Aorta (tissue), 5 donors: ENCODE data around the gene C1orf21. TPM values are rescaled to one million over a fixed set of nuclear protein-coding genes. Genes with fewer than 3 reads are reported as not detected.
A peak's percentile ranks its signal among the peaks of the same experiment; 100 is the strongest.
"Not testable (repeated sequence)": the region's sequence is repeated elsewhere in the genome, so short reads cannot be mapped to it uniquely, and the experiment has no call there.

Source experiments
- ATAC-seq: fragments of 200-7000 bp; cut with Tn5 transposase; one replicate; pipeline ENCODE4 v1.9.1; 2022; ENCODE audit warnings: moderate library complexity; ENCODE audit not compliant: low FRiP score
- DNase-seq, 2 donors: peaks; one replicate each; pipeline ENCODE4 v3.0.0-alpha.2; 2020
- H3K27ac ChIP-seq, 2 donors: one replicate each; pipeline ENCODE4 v1.5.1; 2013; ENCODE audit warnings: low read length in 2 of 2, mild to moderate bottlenecking in 2 of 2, moderate library complexity in 2 of 2, control low read depth in 1 of 2, inconsistent platforms in 1 of 2, low read depth in 1 of 2
- H3K27me3 ChIP-seq, 2 donors: one replicate each; pipeline ENCODE4 v1.6.1; 2013; ENCODE audit warnings: control low read depth in 1 of 2, low read length in 1 of 2, mild to moderate bottlenecking in 1 of 2, moderate library complexity in 1 of 2; ENCODE audit not compliant: insufficient read depth in 2 of 2, control insufficient read depth in 1 of 2
- H3K36me3 ChIP-seq, 2 donors: one replicate each; pipeline ENCODE4 v1.6.1; 2013; ENCODE audit warnings: control low read depth in 1 of 2, low read length in 1 of 2, mild to moderate bottlenecking in 1 of 2; ENCODE audit not compliant: insufficient read depth in 2 of 2, control insufficient read depth in 1 of 2
- H3K4me1 ChIP-seq, 2 donors: one replicate each; pipeline ENCODE4 v1.6.1; 2013; ENCODE audit warnings: low read length in 2 of 2, control low read depth in 1 of 2, mild to moderate bottlenecking in 1 of 2, moderate library complexity in 1 of 2; ENCODE audit not compliant: insufficient read depth in 2 of 2, control insufficient read depth in 1 of 2
- H3K4me3 ChIP-seq, 2 donors: one replicate each; pipeline ENCODE4 v1.5.1; 2013; ENCODE audit warnings: low read length in 2 of 2, control low read depth in 1 of 2, mild to moderate bottlenecking in 1 of 2
- H3K9me3 ChIP-seq: one replicate; pipeline ENCODE4 v1.6.1; 2013; ENCODE audit warnings: mild to moderate bottlenecking, low read length; ENCODE audit not compliant: control insufficient read depth
- WGBS, 2 donors: extraction: QIAGEN DNeasy Blood & Tissue Kit; methylation state at CpG; one replicate each; pipeline ENCODE4 v1.1.7; 2013; 5-methylcytosine and 5-hydroxymethylcytosine counted together
- intact Hi-C, 2 donors: fragments of 100-400 bp; cut with DNase I; formaldehyde crosslinking; loops; one replicate each; pipeline versions ENCODE4 v1.14.2 to v1.15.0; 2022
- long read RNA-seq, 2 donors: library from polyadenylated mRNA; unstranded; transcript quantifications; one replicate each; pipeline ENCODE4 v2.0.0, GENCODE V29; 2020 to 2021
- polyA plus RNA-seq, 2 donors: library from polyadenylated mRNA; stranded (reverse); fragments of 200-250 nt; gene quantifications; one replicate each; pipeline ENCODE4 v1.2.3, GENCODE V29; 2013
- total RNA-seq, 2 donors: library from RNA; stranded (reverse); fragmentation: NEBNext Ultra II Directional; extraction: Animal tissue kit (Norgen Biotek cat#: 25700); gene quantifications; one replicate each; pipeline ENCODE4 v1.2.1, GENCODE V29; 2021
- donor health status: healthy with polysubstance abuse.
- donor health status: Bipolar disorder and iron deficiency.
- donor health status: DM: no; HTN: no; CAD: no.
- donor health status: DM: no; HTN: no; CAD: no.
- donor health status: DM: yes; HTN: yes; CAD: no.

C1orf21 gene, protein sequence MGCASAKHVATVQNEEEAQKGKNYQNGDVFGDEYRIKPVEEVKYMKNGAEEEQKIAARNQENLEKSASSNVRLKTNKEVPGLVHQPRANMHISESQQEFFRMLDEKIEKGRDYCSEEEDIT
- 10 to 100 TPM; 44.0 to 65.7 TPM for total RNA-seq
- 10 to 100 TPM in 1 of 2 donors, 1 to 10 TPM in 1; 7.6 to 41.8 TPM for polyA plus RNA-seq
- long read RNA-seq, donor 1, full-length matches to known transcripts: 45 of 68 reads
- long read RNA-seq, donor 1, partial matches to known transcripts: 3 of 68 reads
- long read RNA-seq, donor 1, other reads (novel, unspliced or antisense): 20 of 68 reads
- long read RNA-seq, donor 2, full-length matches to known transcripts: 18 of 37 reads
- long read RNA-seq, donor 2, partial matches to known transcripts: 4 of 37 reads
- long read RNA-seq, donor 2, other reads (novel, unspliced or antisense): 15 of 37 reads

- Histone ChIP-seq H3K4me3 (peak within 1 kb of the TSS; percentile 68 to 99), H3K27ac (no peak within 1 kb of the TSS), H3K27me3 (no peaks in the 10 kb centered on the region), H3K4me1 (peaks cover 0 to 3% of the 10 kb centered on the region in 2 donors), H3K36me3 (no peaks in the 10 kb centered on the region), H3K9me3 (no peaks in the 10 kb centered on the region)
- WGBS, 2 donors: 0% methylated on average over 36 to 72 of the region's 73 CpGs
- intact Hi-C loops: loop anchor here (2.0 to 10.0 kb wide), 6 partner anchors 90 to 276 kb away; no protein-coding TSS in a partner anchor
- ATAC-seq (peak; percentile 97), DNase-seq (peak; percentile 92 to 96)
Observed at GRCh38 chr1:184386312-184387068, at the start of gene C1orf21. Gene C1orf21 (plus strand): TSS chr1:184387029. CDS start chr1:184477510, 90,481 bp downstream.

DNA sequence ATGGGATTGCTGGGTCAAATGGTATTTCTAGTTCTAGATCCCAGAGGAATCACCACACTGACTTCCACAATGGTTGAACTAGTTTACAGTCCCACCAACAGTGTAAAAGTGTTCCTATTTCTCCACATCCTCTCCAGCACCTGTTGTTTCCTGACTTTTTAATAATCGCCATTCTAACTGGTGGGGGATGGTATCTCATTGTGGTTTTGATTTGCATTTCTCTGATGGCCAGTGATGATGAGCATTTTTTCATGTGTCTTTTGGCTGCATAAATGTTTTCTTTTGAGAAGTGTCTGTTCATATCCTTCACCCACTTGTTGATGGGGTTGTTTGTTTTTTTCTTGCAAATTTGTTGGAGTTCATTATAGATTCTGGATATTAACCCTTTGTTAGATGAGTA, 49.0 kb upstream of the C1orf21 start:
- H3K9me3 ChIP-seq, intact Hi-C loops, H3K36me3 ChIP-seq, H3K4me1 ChIP-seq, H3K4me3 ChIP-seq, DNase-seq, ATAC-seq, H3K27ac ChIP-seq, H3K27me3 ChIP-seq: not testable (repeated sequence)
- 79 to 89% methylated on average over 1 of the region's 1 CpG for WGBS, 2 donors

DNA sequence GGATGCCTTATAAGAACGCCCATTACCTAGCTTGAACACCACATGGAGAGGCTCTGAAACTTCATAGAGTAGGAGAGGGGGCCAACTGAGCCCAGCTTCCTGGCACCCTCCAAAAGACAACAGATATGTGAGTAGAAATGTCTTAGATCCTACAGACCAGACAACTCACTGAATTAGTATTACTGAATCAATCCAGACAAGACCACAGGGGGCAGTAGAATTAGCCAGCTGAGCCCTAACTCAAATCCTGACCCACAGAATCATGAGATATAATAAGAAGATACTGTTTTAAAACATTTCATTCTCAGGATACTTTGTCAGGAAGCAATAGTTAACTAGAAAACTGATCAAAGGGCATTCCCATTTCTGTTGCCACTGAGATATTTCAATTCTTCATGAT, 45.8 kb upstream of the C1orf21 start:
- 87 to 95% methylated on average over 1 of the region's 1 CpG for WGBS, 2 donors
- H3K4me1 ChIP-seq: no peaks in the 10 kb centered on the region
- ATAC-seq (no peak), DNase-seq (no peak)
- no peak overlapping the region for H3K27ac ChIP-seq
- peaks cover 0 to 1% of the 10 kb centered on the region in 2 donors for H3K27me3 ChIP-seq
- H3K9me3 ChIP-seq: peaks cover 2% of the 10 kb centered on the region
- intact Hi-C loops: no loop called here
- H3K36me3 ChIP-seq: no peaks in the 10 kb centered on the region
- H3K4me3 ChIP-seq: no peak overlapping the region

DNA sequence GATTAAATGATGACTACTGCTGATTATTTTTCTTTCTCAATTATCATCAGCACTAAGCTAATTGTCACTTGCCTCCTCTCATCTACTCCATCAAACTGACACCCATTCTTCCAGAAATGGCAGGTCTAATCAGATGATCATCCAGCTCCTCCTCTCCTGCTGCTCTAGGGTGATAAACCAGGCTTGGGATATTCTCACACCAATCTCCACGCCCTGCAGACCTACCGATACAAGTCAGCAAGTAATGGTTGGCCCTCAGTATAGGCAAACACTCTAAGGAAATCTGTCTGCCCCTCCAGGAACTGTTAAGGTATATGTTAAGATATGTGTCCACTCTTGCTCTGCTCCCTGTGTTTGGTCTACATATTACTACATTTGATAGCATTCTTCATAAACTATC, 36.3 kb upstream of the C1orf21 start:
- 61 to 70% methylated on average over 2 of the region's 2 CpGs for WGBS, 2 donors
- no peak for DNase-seq
- Histone ChIP-seq H3K4me3 (no peak overlapping the region), H3K9me3 (no peaks in the 10 kb centered on the region), H3K27me3 (no peaks in the 10 kb centered on the region), H3K4me1 (no peaks in the 10 kb centered on the region), H3K36me3 (no peaks in the 10 kb centered on the region), H3K27ac (no peak overlapping the region)
- ATAC-seq: no peak
- intact Hi-C loops: no loop called here

DNA sequence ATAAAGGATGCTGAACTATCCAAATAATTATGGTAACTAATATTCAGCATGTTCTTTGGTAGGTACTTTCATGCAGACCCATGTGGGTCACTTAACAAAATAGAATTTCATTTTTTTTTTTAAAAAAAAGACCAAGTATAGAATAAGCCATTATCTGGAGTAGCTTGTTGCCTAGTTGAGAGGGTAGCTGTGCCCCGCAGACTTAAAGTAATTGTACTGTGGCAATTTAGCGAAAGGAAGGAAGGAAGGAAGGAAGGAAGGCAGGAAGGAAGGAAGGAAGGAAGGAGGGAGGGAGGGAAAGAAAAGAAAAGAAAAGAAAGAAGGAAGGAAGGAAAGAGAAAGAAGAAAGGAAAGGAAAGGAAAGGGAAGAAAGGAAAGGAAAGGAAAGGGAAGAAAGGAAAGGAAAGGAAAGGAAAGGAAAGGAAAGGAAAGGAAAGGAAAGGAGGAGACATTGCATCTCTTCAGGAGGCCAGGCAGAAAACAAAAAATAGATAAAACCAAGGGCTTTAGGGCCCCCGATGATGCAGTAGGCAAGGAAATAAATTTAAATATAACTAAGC, 35.3 kb upstream of the C1orf21 start:
- H3K4me3 ChIP-seq: no peak overlapping the region
- H3K9me3 ChIP-seq: no peaks in the 10 kb centered on the region
- DNase-seq (no peak), ATAC-seq (no peak)
- no peaks in the 10 kb centered on the region for H3K36me3 ChIP-seq
- no peaks in the 10 kb centered on the region for H3K27me3 ChIP-seq
- no peak overlapping the region for H3K27ac ChIP-seq
- intact Hi-C loops: no loop called here
- 97% methylated on average over 3 of the region's 3 CpGs for WGBS, 2 donors
- no peaks in the 10 kb centered on the region for H3K4me1 ChIP-seq

DNA sequence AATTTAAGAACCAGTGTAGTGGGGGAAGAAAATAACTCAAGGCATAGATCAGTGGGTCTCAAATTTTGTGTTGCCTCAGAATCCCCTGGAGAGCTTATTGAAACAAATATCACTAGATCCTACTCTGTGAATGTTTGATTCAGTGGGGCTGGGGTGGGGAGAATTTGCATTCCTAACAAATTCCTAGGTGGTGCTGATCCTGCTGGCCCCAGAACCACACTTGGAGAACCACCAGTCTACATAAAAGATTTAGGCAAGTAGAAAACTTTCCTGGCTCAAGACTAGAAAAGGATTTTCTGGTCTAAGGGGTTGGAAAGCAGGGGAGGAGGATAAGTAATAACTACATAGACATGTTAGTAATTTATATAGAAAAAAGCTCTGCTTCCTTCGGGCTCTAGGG, 34.1 kb upstream of the C1orf21 start:
- H3K36me3 ChIP-seq: no peaks in the 10 kb centered on the region
- no peaks in the 10 kb centered on the region for H3K4me1 ChIP-seq
- no peaks in the 10 kb centered on the region for H3K27me3 ChIP-seq
- ATAC-seq (no peak), DNase-seq (no peak)
- no peak overlapping the region for H3K4me3 ChIP-seq
- intact Hi-C loops: no loop called here
- H3K27ac ChIP-seq: no peak overlapping the region
- 81 to 86% methylated on average over 1 of the region's 1 CpG for WGBS, 2 donors
- no peaks in the 10 kb centered on the region for H3K9me3 ChIP-seq

DNA sequence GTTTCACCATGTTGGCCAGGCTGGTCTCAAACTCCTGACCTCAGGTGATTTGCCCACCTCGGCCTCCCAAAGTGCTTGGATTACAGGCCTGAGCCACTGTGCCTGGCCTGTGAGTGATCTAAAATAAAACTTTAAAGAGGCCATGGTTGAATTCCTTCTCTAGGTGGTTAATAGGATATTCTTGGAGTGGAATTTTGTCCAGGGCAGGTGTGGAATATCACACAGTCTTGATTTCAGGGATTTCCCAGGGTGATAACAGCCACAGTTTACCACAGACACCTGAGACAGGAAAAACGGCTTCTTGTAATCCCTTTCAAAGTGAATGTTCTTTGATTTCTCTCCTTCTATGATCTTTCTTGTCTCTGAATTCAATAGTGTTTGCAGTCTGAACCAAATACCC, 32.1 kb upstream of the C1orf21 start:
- H3K4me3 ChIP-seq: no peak overlapping the region
- intact Hi-C loops: no loop called here
- ATAC-seq (no peak), DNase-seq (no peak)
- WGBS, 2 donors: 94 to 95% methylated on average over 2 of the region's 2 CpGs
- no peaks in the 10 kb centered on the region for H3K36me3 ChIP-seq
- no peaks in the 10 kb centered on the region for H3K4me1 ChIP-seq
- no peak overlapping the region for H3K27ac ChIP-seq
- no peaks in the 10 kb centered on the region for H3K9me3 ChIP-seq
- H3K27me3 ChIP-seq: no peaks in the 10 kb centered on the region

GRCh38 chr1:184356891-184357290, 29.9 kb upstream of the C1orf21 start:
- ATAC-seq (no peak), DNase-seq (no peak)
- Histone ChIP-seq H3K4me3 (no peak overlapping the region), H3K27ac (no peak overlapping the region), H3K27me3 (no peaks in the 10 kb centered on the region), H3K4me1 (no peaks in the 10 kb centered on the region), H3K9me3 (no peaks in the 10 kb centered on the region), H3K36me3 (no peaks in the 10 kb centered on the region)
- intact Hi-C loops: no loop called here
- 89 to 92% methylated on average over 2 of the region's 2 CpGs for WGBS, 2 donors
